Lower leg skin (tissue), 4 donors: Measurements from ENCODE around the gene SAE1. TPM values are rescaled to one million over a fixed set of nuclear protein-coding genes. Genes with fewer than 3 reads are reported as not detected.

ENCODE experiments used
- DNase-seq, 2 donors: peaks; one replicate each; pipeline ENCODE4 v3.0.0-alpha.2; 2019; ENCODE audit warnings: low spot score in 2 of 2
- H3K4me3 ChIP-seq: fragments of 200-600 bp; sonication (generic); 2 replicates; pipeline ENCODE4 v1.5.1; 2017; ENCODE audit warnings: mild to moderate bottlenecking, low read depth; ENCODE audit not compliant: poor library complexity, severe bottlenecking
- POLR2A ChIP-seq, 2 donors: fragments of 450-650 bp; IDR thresholded peaks; one replicate each; pipeline ENCODE4 v1.6.1; 2016 to 2017; ENCODE audit warnings: antibody characterized with exemption in 2 of 2, mild to moderate bottlenecking in 1 of 2, moderate library complexity in 1 of 2
- whole genome bisulfite sequencing, 2 donors: methylation state at CpG; one replicate each; pipeline ENCODE4 v1.1.5; 2018; 5-methylcytosine and 5-hydroxymethylcytosine counted together
- intact Hi-C: fragments of 100-400 bp; cut with DNase I; formaldehyde crosslinking; loops from one replicate; pipeline ENCODE4 v1.15.0; 2023; ENCODE audit warnings: low total_unique reads
- total RNA-seq, 4 donors: library from RNA; depleted of rRNA; stranded (reverse); fragments of >200 nt; gene quantifications; one replicate each; pipeline ENCODE4 v1.1.0, GENCODE V29; 2016
- TF ChIP-seq, protein P1 (sequence below), 3 donors: fragments of 450-650 bp; IDR thresholded peaks; one replicate each; pipeline ENCODE4 v1.5.1; 2016; ENCODE audit warnings: antibody characterized with exemption in 3 of 3, mild to moderate bottlenecking in 3 of 3, moderate library complexity in 2 of 3

Gene SAE1
- total RNA-seq, 4 donors from 2014 or later = 38.8 to 56.1 (median 44.2) TPM

DNA sequence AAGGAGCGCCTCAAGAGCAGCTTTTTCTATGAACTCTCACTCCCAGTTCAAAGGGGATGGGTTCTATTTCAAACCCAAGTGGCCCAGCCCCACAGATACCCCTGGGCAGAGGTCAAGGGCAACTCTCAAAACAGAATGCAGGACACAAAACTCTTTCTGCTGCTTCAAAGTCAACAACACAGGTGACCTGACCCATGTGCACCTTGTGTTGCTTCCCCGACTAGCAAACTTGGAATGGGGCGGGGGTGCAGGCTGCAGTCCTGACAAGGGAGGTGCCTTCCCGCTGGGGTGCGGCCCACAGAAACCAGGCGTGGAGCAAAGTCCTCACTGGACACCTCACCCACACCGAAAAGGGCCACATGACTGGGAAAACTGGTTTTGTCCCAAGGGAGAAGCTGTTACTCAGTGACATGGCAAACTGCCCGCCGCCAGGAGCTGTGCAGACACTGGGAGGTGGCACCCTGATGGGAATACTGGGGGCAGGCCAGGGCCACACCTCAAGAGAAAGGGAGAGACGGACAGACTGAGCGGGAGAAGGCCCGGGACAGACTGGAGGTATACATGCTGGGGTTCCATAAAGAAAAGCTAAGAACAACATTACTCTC lies 34.4 kb upstream of the SAE1 start:
- intact Hi-C loops = no loop called here
- DNase-seq = peak; percentile 83 to 94
- H3K4me3 ChIP-seq = no peak overlapping the region
- TF ChIP-seq, protein P1, sequence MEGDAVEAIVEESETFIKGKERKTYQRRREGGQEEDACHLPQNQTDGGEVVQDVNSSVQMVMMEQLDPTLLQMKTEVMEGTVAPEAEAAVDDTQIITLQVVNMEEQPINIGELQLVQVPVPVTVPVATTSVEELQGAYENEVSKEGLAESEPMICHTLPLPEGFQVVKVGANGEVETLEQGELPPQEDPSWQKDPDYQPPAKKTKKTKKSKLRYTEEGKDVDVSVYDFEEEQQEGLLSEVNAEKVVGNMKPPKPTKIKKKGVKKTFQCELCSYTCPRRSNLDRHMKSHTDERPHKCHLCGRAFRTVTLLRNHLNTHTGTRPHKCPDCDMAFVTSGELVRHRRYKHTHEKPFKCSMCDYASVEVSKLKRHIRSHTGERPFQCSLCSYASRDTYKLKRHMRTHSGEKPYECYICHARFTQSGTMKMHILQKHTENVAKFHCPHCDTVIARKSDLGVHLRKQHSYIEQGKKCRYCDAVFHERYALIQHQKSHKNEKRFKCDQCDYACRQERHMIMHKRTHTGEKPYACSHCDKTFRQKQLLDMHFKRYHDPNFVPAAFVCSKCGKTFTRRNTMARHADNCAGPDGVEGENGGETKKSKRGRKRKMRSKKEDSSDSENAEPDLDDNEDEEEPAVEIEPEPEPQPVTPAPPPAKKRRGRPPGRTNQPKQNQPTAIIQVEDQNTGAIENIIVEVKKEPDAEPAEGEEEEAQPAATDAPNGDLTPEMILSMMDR (IDR thresholded peaks at IDR 0.05) = no peak
- no peak for TF ChIP-seq POLR2A (IDR thresholded peaks at IDR 0.05)
- WGBS, 2 donors = 46 to 50% methylated on average over 11 to 12 of the region's 12 CpGs

DNA sequence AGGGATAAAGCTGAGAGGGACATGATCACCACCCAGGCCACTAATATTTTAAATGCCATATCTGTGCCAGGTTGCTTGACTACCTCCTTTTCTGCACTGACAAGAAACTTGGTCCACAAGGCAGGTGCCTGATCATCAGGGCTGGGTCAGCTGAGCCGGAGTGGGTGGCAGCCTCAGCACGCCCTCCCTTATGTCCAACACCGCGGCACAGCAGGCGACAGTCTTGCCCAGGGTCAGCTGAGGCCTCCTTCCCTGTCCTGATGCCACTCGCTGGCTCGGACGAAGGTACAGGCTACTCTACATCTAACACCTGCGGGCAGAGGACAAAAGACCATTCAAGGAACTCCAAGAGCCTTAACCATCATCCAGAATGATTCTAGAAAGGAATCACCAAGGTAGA lies 33.9 kb upstream of the SAE1 start:
- H3K4me3 ChIP-seq = no peak overlapping the region
- TF ChIP-seq, protein P1 (IDR thresholded peaks at IDR 0.05) = no peak
- no peak for TF ChIP-seq POLR2A (IDR thresholded peaks at IDR 0.05)
- WGBS, 2 donors = 73 to 87% methylated on average over 9 of the region's 9 CpGs
- intact Hi-C loops = no loop called here
- DNase-seq = no peak

DNA sequence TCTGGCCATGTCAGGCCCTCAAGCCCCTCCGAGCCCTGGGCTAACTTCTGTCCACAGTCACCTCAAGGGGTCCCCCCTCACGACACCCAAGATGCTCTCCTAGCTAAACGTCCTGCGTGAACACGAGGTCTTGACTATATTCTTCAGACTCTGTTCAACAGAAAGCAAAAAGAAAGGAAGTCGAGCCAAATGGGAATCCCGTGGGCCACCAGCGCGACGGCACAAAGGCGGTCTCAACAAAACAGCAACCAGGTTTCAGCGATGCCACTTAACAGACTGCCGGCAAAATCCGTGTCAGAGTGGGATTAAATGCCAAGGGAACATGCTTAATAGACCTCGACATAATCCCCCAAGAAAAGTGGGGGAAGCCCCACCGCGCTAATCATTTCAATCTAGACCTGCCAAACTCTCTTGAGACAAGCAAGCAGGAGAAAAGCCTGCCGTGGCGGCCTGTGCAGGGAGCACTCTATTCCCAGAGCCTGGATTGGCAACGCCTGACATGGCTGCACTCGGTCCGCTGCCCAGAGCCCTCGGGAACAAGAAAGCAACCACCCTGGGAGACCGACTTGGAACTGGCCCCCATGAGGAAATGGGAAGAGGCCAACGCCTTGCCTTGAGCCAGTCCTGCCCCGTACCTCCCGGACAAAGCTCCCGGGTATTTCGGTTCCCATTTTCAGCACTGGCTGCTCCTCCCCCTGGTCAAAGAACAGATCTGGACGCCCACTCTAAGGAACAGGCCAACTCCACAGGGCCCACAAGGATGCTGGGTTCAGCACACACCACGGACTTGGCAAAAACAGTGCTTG lies 33.0 kb upstream of the SAE1 start:
- intact Hi-C loops = no loop called here
- 58 to 59% methylated on average over 31 of the region's 31 CpGs for WGBS, 2 donors
- peak in 1 of 2 donors; percentile 88 for DNase-seq
- no peak for TF ChIP-seq POLR2A (IDR thresholded peaks at IDR 0.05)
- TF ChIP-seq, protein P1 (IDR thresholded peaks at IDR 0.05) = no peak
- no peak overlapping the region for H3K4me3 ChIP-seq

DNA sequence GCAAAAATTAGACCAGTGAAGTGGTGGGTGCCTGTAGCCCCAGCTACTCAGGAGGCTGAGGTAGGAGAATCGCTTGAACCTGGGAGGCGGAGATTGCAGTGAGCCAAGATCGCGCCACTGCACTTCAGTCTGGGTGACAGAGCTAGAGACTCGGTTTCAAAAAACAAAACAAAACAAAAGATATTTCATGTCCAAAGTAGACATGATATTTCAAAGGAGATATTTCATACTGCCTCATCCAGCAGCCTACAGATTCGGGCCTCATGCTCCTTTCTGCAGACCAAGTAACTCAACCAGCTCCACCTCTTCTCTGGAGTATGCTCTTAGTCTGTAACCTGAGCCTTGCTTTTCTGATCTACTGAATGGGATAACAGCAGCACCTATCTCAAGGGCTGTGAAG lies 32.0 kb upstream of the SAE1 start:
- 88 to 95% methylated on average over 6 of the region's 6 CpGs for WGBS, 2 donors
- intact Hi-C loops = no loop called here
- no peak overlapping the region for H3K4me3 ChIP-seq
- no peak for DNase-seq
- TF ChIP-seq, protein P1 (IDR thresholded peaks at IDR 0.05) = no peak
- no peak for TF ChIP-seq POLR2A (IDR thresholded peaks at IDR 0.05)

DNA sequence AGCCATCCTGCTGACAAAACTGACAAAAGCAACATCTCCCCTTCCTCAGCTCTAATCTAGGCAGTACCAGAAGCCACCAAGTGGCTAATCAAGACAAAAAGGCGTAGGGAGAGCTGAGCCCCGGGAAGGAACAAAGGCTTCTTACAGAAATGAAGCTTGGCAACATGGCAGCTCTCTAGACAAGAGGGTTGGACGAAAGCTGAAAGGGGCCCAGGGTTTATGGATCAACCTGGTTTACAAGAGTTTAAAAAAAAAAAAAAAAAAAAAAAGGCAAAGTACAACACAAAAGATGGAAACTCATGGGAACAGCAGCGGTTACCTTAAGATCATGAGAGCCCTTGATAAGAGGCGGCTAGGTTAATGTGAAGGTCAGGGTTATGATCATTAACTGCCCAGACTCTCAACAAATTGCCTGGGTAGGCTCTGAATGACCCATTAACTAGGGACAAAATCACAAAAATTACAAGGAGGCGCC lies 31.0 kb upstream of the SAE1 start:
- WGBS, 2 donors = 90 to 94% methylated on average over 6 of the region's 6 CpGs
- no peak overlapping the region for H3K4me3 ChIP-seq
- no peak for DNase-seq
- intact Hi-C loops = no loop called here
- TF ChIP-seq, protein P1 (IDR thresholded peaks at IDR 0.05) = no peak
- TF ChIP-seq POLR2A (IDR thresholded peaks at IDR 0.05) = no peak
